ENCODE measurements around the gene SIX2. TPM values are rescaled to one million over a fixed set of nuclear protein-coding genes. Genes with fewer than 3 reads are reported as not detected.

The SIX2 gene
- total and polyA plus RNA-seq, 12 donors = 0.06 to 0.40 (median 0.14) TPM; not detected in 5

- Histone ChIP-seq H3K4me1 (replicated peaks in 1 of 2) (no peaks in the 10 kb centered on the region), H3K27me3 (peaks cover 5% of the 10 kb centered on the region), H3K4me3 (no peak overlapping the region), H3K36me3 (replicated peaks in 1 of 2) (no peaks in the 10 kb centered on the region), H3K27ac (no peak overlapping the region), H3K9me3 (replicated peaks in 1 of 3) (no peaks in the 10 kb centered on the region)
- no peak for TF ChIP-seq POLR2A (IDR thresholded peaks at IDR 0.05)
- TF ChIP-seq CTCF (IDR thresholded peaks at IDR 0.05) = peak; percentile 72 to 85 (median 82)
- DNase-seq = peak; percentile 56 to 88 (median 76)
- WGBS, 4 donors = 6 to 24% (median 10%) methylated on average over 7 to 14 of the region's 14 CpGs
- intact Hi-C loops (cut with DNase I) = loop anchor here in 1 of 2 donors (2.0 kb wide), 1 partner anchor 515 kb away; no protein-coding TSS in a partner anchor
Observed at GRCh38 chr2:44981714-44982108, 27.5 kb downstream of the SIX2 start.

GRCh38 chr2:44980751-44981713, 28.2 kb downstream of the SIX2 start:
- WGBS, 4 donors = 44 to 65% (median 63%) methylated on average over 5 to 9 of the region's 9 CpGs
- Histone ChIP-seq H3K4me1 (replicated peaks in 1 of 2) (no peaks in the 10 kb centered on the region), H3K27me3 (peaks cover 11% of the 10 kb centered on the region), H3K36me3 (replicated peaks in 1 of 2) (no peaks in the 10 kb centered on the region), H3K9me3 (replicated peaks in 1 of 3) (no peaks in the 10 kb centered on the region), H3K4me3 (no peak overlapping the region), H3K27ac (no peak overlapping the region)
- intact Hi-C loops (cut with DNase I) = loop anchor here in 1 of 2 donors (2.0 kb wide), 1 partner anchor 516 kb away; no protein-coding TSS in a partner anchor
- TF ChIP-seq POLR2A (IDR thresholded peaks at IDR 0.05) (no peak), CTCF (IDR thresholded peaks at IDR 0.05) (no peak)
- peak in 1 of 7 donors; percentile 7 for DNase-seq

GRCh38 chr2:44979581-44979980, 29.7 kb downstream of the SIX2 start:
- DNase-seq = no peak
- intact Hi-C loops (cut with DNase I) = loop anchor here in 1 of 2 donors (5.0 kb wide), 1 partner anchor 518 kb away; no protein-coding TSS in a partner anchor
- 57 to 78% (median 75%) methylated on average over 5 to 11 of the region's 11 CpGs for WGBS, 4 donors
- peaks cover 19% of the 10 kb centered on the region for H3K27me3 ChIP-seq
- no peak overlapping the region for H3K4me3 ChIP-seq
- no peaks in the 10 kb centered on the region for H3K4me1 ChIP-seq (replicated peaks in 1 of 2)
- no peak overlapping the region for H3K27ac ChIP-seq
- no peaks in the 10 kb centered on the region for H3K9me3 ChIP-seq (replicated peaks in 1 of 3)
- TF ChIP-seq POLR2A (IDR thresholded peaks at IDR 0.05) = no peak
- no peak for TF ChIP-seq CTCF (IDR thresholded peaks at IDR 0.05)
- no peaks in the 10 kb centered on the region for H3K36me3 ChIP-seq (replicated peaks in 1 of 2)
